GM18861 (cell line): Measurements from ENCODE around the gene SGMS1.
A peak's percentile ranks its signal among the peaks of the same experiment; 100 is the strongest.
"Not testable (repeated sequence)": the region's sequence is repeated elsewhere in the genome, so short reads cannot be mapped to it uniquely, and the experiment has no call there.

ENCODE experiments used
- ATAC-seq: cut with Tn5 transposase; IDR thresholded peaks from one replicate; pipeline ENCODE4 v1.9.1; 2021; ENCODE audit not compliant: unreplicated experiment

The SGMS1 gene

DNA sequence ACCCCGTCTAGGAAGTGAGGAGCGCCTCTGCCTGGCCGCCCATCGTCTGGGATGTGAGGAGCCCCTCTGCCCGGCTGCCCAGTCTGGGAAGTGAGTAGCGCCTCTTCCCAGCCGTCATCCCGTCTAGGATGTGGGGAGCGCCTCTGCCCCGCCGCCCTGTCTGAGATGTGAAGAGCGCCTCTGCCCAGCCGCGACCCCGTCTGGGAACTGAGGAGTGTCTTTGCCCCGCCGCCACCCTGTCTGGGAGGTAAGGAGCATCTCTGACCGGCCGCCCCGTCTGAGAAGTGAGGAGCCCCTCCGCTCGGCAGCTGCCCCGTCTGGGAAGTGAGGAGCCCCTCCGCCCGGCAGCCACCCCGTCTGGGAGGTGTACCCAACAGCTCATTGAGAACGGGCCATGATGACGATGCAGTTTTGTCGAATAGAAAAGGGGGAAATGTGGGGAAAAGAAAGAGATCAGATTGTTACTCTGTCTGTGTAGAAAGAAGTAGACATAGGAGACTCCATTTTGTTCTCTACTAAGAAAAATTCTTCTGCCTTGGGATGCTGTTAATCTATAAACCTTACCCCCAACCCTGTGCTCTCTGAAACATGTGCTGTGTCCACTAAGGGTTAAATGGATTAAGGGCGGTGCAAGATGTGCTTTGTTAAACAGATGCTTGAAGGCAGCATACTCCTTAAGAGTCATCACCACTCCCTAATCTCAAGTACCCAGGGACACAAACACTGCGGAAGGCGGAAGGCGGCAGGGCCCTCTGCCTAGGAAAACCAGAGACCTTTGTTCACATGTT, 267.9 kb downstream of the SGMS1 start:
- ATAC-seq, result not testable (repeated sequence)

DNA sequence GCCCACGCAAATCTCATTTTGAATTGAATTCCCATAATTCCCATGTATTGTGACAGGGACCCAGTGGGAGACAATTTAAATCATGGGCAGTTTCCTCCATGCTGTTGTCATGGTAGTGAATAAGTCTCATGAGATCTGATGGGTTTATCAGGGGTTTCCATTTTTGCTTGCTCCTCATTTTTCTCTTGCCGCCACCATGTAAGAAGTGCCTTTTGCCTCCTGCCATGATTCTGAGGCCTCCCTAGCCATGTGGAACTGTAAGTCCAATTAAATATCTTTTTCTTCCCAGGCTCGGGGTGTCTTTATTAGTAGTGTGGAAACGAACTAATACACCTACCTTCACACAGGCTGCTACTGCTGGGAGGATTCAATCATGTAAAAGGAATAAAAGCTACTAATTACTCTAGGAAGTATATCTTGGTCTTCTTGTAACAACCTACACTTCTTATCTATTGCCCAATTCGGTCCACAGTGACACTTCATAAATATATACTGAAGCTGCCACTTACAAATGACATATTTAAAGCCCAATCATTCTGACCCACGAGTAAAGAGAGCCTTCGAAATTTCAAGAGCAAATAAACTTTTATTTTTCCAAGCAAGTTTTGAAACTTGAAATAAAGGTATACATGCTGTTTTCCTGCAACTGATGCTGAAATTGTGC, 272.1 kb downstream of the SGMS1 start:
- no peak for ATAC-seq

- no peak for ATAC-seq
These were observed 273.4 kb downstream of the SGMS1 start for GRCh38 chr10:50350366-50350765.

GRCh38 chr10:50349554-50349953, 274.2 kb downstream of the SGMS1 start:
- ATAC-seq, result no peak

DNA sequence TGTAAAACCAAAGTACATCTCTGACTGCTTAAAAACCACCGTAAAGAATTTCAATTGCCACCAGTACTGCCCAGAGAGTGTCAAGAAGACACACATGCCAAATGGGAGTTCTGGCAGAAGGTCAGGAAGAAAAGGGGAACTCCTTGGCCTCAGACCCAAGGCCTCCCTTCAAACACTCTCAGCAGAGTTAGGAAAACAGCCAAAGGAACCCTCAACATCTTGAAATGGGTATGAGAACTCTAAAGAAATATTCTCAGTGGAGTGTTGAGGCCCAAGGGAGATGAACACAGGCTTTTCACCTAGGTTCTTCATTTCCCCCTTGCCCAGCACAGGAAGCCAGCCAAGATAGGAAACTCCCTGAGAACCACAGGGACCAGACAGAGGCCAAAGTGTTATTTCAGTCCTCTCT, 276.4 kb downstream of the SGMS1 start:
- peak; percentile 87 for ATAC-seq

- peak; percentile 12 for ATAC-seq
These were observed 276.8 kb downstream of the SGMS1 start for GRCh38 chr10:50346942-50347341.

DNA sequence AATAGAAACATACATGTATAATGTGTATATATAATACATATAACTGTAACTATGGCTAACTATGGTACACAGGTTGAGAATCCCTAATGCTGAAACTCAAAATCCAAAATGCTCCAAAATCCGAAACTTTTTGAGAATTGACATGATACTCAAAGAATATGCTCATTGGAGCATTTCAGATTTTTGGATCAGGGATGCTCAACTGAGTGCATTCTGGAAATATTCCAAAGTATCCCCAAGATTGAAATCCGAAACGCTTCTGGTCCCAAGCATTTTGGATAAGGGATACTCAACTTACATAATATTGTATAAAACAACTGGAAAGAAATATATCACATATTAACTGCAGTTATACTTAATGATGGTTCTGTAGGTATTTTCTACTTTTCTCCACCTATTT, 278.2 kb downstream of the SGMS1 start:
- no peak for ATAC-seq

DNA sequence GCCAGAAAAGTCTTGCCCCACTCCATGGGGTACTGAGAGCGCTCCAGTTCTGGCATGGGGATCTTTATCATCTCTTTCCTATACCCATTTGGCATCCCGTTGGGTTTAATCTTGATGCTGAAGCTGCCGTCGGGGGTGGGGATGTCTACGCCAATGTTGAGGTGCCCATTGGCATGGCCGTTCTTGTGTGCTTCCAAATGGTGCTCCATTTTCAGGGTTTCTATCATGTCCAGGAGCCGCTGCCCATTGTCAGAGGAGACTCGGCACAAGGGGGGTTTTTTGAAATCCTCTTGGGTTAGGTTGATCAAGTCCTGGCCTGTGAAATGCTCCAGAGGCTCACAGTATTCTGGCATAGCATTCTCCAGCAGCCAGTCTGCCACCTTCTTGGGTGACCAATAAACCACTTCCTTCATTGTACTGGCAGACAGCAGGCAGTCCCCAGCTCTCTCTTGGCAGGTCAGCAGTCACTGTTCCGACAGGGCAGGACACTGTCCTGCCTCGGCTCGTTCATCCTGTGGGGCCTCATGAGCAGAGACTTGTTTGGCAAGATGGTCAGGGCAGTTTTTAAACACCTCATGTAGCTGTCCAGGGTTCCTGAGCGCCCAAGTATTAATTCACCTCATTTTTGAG, 279.9 kb downstream of the SGMS1 start:
- no peak for ATAC-seq

GRCh38 chr10:50341987-50342386, 281.8 kb downstream of the SGMS1 start:
- no peak for ATAC-seq

GRCh38 chr10:50336140-50336539, 287.6 kb downstream of the SGMS1 start:
- no peak for ATAC-seq

DNA sequence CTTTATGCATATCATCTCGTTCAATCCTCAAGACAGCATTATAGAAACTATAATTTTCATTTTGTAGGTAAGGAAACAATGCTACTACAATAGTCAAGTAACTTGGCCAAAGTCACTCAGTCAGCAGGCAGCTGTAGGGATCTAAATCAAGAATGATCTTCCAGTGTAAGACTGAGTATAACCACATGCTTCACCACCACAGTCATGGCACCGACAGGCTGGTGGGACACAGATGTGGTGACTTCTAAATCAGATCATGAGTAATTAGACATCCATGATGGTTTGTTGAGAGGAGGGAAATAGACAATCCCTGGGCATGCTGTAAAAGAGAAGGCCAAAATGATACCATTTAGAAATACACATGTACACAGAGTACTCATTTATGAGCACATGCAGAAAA, 288.4 kb downstream of the SGMS1 start:
- no peak for ATAC-seq

GRCh38 chr10:50334273-50334672, 289.5 kb downstream of the SGMS1 start:
- ATAC-seq, result no peak

DNA sequence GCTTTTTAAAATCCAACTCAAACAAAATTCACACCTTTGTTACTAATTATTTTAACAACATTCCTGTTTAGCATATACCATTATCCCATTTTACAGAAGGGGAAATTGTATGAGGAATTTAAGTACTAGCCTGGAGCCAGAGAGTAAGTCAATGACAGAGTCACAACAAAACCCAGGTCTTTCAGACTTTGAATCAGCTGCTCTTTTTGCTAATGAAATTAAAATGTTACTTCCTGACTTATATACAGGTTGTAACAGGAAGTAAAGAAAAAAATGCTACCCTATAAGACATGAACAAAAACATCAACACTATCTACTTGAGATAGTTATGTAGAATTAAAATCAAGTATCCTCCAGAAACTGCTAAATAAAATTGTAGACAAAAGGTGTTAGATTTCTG, 289.9 kb downstream of the SGMS1 start:
- no peak for ATAC-seq

DNA sequence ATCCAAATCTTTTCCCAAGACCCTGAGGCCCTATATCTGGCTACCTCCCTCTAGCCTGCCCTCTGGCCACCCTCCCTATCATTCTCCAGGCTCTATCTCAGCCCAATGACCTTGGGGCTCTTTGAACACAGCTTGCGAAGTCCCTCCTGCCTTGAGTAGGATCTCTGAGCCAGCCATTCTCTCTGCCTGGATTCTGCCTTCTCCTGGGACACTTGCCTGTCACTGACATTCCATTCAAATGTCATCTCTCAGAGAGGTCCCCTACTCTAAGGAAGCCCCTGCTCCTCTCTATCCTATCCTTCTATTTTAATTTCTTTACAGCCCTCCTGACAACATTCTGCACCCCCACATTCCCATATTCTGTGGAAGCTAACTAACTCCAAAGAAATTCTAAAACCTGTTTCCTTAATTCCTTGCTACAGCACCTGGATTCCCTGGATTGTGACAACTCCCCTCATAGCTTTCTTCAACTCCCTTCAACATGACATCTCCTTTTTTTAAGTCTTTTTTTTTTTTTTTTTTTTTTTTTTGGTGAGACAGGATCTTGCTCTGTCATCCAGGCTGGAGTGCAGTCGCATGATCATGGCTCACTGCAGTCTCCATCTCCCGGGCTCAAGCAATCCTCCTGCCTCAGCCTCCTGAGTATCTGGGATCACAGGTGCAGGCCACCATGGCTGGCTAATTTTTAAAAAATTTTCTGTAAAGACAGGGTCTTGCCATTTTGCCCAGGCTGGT, 291.5 kb downstream of the SGMS1 start:
- no peak for ATAC-seq

GRCh38 chr10:50331486-50331885, 292.3 kb downstream of the SGMS1 start:
- ATAC-seq, result no peak

GRCh38 chr10:50326757-50327701, 296.7 kb downstream of the SGMS1 start:
- no peak for ATAC-seq

- ATAC-seq, result no peak
These were observed 297.6 kb downstream of the SGMS1 start for GRCh38 chr10:50326172-50326555.

DNA sequence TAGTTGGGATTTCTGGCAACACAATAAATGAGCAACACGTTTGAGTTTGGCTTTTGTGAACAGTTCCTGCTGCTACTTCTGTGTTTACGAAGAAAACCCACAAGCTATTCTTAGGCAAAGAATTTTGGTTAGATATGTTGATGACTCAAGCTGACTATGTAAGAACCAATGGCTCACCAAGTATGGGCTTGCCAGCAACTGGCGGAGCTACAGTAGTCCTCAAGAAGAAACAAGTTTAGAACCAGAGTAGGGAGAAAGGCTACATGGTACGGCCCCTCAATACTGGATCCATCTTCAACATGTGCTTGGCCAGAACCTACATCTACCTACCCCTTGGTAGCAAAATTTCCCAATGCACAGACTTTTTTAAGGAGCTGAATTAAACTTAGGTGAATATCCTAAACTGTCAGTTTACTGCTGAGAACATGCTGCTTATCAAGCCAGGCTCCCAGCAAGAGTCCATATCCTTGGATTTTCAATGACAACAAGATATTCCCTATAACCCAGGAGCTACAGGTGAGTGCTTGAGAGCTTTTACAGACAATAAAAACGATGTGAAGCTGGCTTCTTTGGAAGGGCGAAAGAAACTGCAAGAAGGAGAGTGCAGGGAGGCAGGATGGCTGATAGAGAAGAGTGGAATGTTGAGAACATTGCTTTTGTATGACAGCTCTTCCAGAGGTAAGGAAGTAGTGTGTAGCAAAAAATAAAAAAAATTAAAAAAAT, 298.1 kb downstream of the SGMS1 start:
- peak; percentile 71 for ATAC-seq

DNA sequence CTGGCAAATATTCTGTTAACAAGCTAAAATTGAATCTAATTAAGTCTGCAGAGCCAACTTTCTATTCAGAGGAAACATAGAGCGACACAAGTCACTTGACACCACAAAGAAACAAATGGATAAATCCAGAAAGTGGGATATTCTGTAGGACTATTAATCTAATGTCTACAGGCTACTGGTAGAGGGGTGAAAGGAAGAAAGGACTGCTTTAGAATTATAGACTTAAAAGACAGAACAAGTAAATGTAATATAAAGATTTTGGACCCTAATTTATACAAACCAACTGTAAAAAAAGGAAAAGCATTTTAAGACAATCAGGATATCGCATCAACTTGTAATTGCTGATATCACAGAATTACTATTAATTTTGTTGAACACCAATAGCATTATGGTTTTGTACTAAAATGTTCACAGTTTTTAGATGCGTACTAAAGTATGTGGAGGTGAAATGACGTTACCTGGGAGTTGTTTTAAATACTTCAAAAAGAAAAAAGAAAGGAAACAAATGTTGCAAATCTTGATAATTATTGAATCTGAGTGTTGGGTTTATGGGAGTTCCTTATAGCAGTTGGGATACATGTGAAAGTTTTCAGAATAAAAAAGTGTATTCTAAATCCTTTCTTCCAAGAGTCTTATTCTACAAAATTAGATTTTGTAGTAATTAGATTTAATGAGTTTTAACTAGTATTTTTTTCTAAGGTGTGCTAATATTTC, 298.9 kb downstream of the SGMS1 start:
- ATAC-seq, result no peak
